ENCODE data around the gene DAZAP1. TPM values are rescaled to one million over a fixed set of nuclear protein-coding genes. Genes with fewer than 3 reads are reported as not detected.

The DAZAP1 gene
- total RNA-seq, 1 experiment from 2014 or later: 43.9 TPM

- DNase-seq (ENCODE audit: low read depth): no peak
Observed at GRCh38 chr19:1393841-1394240, 13.5 kb upstream of the DAZAP1 start.

- no peak for DNase-seq (ENCODE audit: low read depth)
Observed at GRCh38 chr19:1394252-1395193, 12.9 kb upstream of the DAZAP1 start.

DNA sequence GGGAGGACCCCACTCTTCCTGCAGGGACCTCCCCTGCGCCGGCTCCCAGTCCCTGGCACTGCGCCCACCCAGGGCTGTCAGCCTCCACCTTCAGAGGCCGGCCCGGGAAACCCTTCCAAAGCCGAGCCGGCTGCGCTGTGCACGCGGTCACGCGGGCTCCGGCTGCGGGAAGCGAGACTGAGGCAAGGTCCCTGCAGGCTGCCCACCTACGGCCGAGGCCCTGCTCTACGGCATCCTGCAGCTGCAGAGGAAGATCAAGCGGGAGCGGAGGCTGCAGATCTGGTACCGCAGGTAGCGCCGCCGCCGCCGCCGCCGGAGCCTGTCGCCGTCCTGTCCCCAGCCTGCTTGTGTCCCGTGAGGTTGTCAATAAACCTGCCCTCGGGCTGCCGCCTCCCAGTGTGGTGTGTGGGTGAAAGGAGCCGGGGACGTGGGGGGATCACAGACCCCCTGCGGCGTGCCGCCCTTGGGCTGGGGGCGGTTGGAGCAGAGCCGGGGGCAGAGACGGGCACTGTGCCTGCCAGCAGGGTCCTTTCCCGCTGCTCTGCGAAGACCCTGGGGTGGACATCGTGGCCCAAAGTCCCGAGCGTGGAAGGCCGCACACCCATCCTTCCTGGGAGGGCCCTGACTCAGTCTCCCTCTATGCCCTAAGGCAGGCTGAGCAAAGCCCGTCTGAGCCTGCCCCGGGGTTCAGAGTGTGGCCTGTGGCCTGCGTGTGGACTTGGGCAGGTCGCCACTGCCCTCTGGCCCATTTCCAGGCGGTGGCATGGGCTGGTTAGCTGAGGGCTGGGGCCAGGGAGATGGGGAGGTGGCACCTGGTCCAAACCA, 12.0 kb upstream of the DAZAP1 start:
- DNase-seq (ENCODE audit: low read depth): no peak

DNA sequence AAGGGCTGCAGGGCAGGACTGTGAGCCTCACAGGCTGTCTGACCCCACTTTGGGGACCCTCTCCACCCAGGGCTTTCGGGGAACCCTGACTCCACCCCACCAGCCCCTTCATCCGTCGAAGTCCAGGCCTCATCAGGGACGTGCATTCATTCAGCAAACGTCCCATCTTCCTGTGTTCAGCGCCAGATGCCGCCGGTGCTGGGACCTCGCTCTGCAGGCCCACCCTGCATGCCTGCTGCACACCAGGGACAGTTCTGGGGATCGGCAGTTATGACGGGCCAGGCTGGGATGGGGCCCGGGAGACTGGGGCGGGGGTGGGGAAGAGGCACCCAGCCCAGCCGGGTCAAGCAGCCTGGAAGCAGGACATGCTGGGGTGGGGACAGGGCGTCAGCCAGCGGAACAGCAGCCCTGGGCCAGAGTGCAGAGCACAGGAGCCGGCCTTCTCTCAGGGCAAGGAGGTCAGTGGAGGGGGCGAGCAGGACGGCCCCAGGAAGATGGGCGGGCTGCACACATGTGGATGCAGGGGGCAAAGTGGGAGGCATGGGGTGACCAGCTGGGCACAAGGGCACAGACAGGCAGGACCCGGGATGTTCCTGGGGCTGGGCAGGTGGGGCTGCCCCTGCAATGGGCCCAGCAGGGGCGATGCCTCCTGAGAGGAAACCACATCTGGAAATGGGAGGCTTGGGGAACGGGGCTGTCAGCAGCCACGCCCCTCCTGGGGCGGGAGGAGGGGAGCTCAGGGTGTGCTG, 11.2 kb upstream of the DAZAP1 start:
- DNase-seq (ENCODE audit: low read depth): no peak

GRCh38 chr19:1396768-1397679, 10.4 kb upstream of the DAZAP1 start:
- DNase-seq (ENCODE audit: low read depth): no peak

- DNase-seq (ENCODE audit: low read depth): no peak
Observed at GRCh38 chr19:1397838-1398237, 9.5 kb upstream of the DAZAP1 start.

- no peak for DNase-seq (ENCODE audit: low read depth)
Observed at GRCh38 chr19:1399079-1399478, 8.3 kb upstream of the DAZAP1 start.

DNA sequence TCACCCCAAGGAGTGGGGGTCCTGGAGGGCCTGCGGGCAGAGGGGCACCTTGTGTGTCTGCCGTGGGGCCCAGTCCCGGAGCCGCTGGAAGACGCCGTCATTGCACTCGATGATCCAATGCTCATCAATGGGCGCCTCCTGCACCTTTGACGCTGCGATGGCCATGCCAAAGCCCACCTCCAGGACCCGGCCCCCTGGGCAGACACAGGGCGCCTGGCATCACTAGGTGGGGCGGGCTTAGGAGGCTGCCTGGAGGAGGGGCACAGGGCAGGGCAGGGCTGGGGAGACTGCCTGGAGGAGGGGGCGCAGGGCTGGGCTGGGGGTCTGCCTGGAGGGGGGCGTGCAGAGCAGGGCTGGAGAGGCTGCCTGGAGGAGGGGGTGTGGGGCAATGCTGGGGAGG, 7.6 kb upstream of the DAZAP1 start:
- no peak for DNase-seq (ENCODE audit: low read depth)

- no peak for DNase-seq (ENCODE audit: low read depth)
Observed at GRCh38 chr19:1400281-1401137, 6.9 kb upstream of the DAZAP1 start.

DNA sequence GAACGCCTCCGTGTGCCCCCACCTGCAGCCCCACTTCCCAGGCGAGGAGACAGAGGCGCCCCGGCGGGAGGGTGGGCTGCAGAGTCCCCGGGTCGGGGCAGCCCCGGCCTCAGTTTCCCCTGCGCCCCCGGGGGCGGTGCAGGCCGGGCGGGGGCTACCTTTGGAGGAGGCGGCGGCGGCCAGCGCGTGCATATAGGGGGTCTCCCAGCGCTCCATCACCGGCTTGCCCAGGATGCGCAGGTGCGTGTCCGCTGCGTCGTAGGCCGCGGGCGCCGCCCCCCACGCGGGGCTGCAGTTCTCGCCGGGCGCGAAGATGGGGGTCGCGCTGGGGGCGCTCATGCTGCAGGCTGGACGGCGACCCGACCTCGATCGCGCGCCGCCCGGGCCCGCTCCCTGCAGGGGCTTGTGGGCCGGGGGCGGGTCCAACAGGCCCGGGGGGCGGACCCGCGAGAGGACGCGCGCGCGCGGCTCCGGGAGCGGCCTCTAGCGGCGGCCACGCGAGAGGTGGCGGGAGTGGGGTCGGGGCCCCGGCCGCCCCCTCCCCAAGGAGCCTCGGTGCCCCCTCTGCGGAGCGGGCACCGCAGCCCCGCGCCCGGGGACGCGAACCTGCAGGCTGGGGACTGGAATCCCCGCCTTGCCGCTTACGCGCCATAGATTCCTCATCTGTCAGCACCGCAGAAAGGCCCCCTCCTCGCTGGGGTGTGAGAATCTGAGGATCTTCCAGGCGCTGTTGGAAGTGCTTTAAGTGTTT, 6.1 kb upstream of the DAZAP1 start, which contains the start of gene GAMT:
Gene GAMT (minus strand): TSS at position 405 of the 751 bp plus-strand sequence. CDS start 66 bp downstream, at position 339.
- DNase-seq (ENCODE audit: low read depth): no peak

GRCh38 chr19:1401889-1402217, 5.5 kb upstream of the DAZAP1 start:
- no peak for DNase-seq (ENCODE audit: low read depth)

DNA sequence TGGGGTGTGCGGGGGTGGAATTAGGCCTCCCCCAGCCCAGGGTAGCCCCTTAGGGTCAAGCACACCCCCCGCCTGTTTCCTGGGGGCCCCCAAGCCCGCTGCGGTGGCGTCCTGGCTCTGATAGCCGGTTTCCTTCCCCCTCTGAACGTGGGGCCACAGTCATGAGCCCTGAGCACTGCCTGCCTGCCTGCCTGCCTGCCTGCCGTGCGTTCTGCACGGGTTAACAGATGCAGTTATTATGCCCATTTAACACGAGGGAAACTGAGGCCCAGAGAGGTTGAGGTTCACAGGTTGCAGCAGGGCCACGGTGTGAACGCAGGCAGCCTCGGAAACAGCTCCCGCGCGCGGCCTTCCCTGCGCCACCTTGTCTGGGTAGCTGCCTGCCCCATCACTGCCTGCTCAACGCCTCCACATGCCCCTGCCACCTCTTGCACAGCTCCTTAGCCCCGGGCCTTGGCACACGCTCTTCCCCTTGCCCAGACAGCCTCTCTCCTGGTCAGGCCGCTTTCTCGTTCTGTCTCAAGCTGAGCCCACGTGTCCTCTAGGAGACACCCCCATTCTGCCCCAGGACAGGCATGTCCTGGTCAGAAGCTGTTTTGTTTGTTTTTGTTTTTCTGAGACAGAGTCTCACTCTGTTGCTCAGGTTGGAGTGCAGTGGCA, 4.8 kb upstream of the DAZAP1 start:
- DNase-seq (ENCODE audit: low read depth): no peak

- DNase-seq (ENCODE audit: low read depth): peak; percentile 97
Observed at GRCh38 chr19:1406774-1407527, 435 bp upstream of the DAZAP1 start.

GRCh38 chr19:1408300-1409203, 1.2 kb downstream of the DAZAP1 start:
- DNase-seq (ENCODE audit: low read depth): peak; percentile 57

DNA sequence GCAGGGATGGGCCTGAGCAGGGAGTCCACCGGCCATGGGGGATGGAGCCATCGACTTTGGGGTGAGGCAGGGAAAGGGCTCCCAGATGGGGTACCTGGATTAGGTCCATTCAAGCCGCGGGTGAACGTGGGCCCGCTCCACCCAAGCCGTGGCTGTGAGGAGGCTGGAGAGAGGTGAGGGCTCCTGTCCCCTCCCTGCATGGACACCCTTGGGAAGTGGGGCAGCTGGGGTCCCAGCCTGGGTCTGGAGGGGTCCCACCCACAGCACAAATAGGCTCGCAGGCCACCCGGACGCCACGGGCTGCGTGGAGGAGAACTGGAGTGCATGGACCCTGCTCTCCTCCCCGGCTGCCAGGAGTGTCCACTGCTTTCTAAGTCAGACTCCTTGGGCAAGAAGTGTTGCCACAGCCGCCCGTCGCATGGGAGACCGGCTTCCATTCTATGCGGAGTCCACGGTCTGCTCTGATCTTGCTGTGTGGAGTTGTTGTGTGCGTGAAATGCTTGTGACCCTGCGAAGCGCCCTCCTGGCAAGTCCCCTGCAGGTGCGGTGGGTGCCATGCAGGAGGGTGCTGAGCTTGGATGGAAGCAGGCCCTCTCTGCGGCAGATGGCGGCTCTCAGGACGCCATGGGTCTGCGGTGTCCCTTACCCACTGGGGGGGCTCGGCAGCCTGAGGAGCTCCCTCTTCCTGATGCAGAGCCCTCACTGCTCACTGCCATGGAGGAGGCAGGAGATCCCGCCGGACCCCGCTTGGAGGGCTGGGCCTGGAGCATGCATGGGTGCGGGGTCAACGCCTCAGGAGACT, 2.0 kb downstream of the DAZAP1 start:
- DNase-seq (ENCODE audit: low read depth): no peak

Data from RPMI7951 (cell line).